ENCODE data around the gene ZNF234. TPM values are rescaled to one million over a fixed set of nuclear protein-coding genes. Genes with fewer than 3 reads are reported as not detected.
"Not testable (repeated sequence)": the region's sequence is repeated elsewhere in the genome, so short reads cannot be mapped to it uniquely, and the experiment has no call there.

The ZNF234 gene
- total RNA-seq, 4 donors from 2014 or later, result 2.6 to 9.0 (median 6.8) TPM

DNA sequence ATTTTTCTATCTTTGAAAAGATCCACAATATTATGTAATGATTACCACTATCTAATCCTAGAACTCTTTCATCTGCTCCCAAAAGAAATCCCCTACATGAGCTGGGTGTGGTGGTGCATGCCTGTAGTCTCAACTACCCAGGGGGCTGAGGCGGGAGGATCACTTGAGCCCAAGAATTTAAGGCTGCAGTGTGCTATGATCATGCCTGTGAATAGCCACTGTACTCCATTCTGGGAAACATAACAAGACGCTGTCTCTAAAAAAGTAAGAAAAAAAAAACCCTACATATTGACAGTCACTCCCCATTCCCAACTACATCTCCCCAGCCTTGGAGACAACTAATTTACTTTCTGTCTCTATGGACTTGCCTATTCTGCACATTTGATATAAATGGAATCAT is 22.4 kb downstream of the ZNF234 start:
- peaks cover 21% of the 10 kb centered on the region for H3K9me3 ChIP-seq
- 89% methylated on average over 2 of the region's 2 CpGs for WGBS
- no peaks in the 10 kb centered on the region for H3K27me3 ChIP-seq
- TF ChIP-seq, protein P1, sequence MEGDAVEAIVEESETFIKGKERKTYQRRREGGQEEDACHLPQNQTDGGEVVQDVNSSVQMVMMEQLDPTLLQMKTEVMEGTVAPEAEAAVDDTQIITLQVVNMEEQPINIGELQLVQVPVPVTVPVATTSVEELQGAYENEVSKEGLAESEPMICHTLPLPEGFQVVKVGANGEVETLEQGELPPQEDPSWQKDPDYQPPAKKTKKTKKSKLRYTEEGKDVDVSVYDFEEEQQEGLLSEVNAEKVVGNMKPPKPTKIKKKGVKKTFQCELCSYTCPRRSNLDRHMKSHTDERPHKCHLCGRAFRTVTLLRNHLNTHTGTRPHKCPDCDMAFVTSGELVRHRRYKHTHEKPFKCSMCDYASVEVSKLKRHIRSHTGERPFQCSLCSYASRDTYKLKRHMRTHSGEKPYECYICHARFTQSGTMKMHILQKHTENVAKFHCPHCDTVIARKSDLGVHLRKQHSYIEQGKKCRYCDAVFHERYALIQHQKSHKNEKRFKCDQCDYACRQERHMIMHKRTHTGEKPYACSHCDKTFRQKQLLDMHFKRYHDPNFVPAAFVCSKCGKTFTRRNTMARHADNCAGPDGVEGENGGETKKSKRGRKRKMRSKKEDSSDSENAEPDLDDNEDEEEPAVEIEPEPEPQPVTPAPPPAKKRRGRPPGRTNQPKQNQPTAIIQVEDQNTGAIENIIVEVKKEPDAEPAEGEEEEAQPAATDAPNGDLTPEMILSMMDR (IDR thresholded peaks at IDR 0.05), result no peak
- TF ChIP-seq EP300 (IDR thresholded peaks at IDR 0.05) (no peak), POLR2A (IDR thresholded peaks at IDR 0.05) (no peak), POLR2AphosphoS5 (IDR thresholded peaks at IDR 0.05) (no peak)
- H3K27ac ChIP-seq, result no peak overlapping the region
- H3K4me1 ChIP-seq, result peaks cover 15% of the 10 kb centered on the region
- no peak overlapping the region for H3K4me3 ChIP-seq
- DNase-seq (ENCODE audit: low spot score in 2 of 2), result no peak
- peaks cover 21% of the 10 kb centered on the region for H3K36me3 ChIP-seq

DNA sequence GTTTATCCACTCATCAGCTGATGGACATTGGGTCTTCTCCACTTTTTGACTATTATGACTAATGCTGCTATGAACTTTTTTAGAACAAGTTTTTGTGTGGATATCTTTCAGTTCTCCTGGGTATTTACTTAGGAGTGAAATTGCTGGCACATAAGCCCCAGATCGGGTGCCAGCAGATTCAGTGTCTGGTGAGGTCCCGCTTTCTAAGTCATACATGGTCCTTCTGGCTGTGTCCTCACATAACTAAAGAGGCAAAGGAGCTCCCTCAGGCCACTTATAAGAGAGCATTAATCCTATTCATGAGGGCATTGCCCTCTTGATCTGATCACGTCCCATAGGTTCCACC is 22.9 kb downstream of the ZNF234 start:
- 70% methylated on average over 3 of the region's 3 CpGs for WGBS
- TF ChIP-seq, protein P1 (IDR thresholded peaks at IDR 0.05), result no peak
- TF ChIP-seq POLR2A (IDR thresholded peaks at IDR 0.05) (no peak), EP300 (IDR thresholded peaks at IDR 0.05) (no peak), POLR2AphosphoS5 (IDR thresholded peaks at IDR 0.05) (no peak)
- Histone ChIP-seq H3K36me3 (peaks cover 24% of the 10 kb centered on the region), H3K4me1 (peaks cover 15% of the 10 kb centered on the region), H3K27ac (no peak overlapping the region), H3K27me3 (no peaks in the 10 kb centered on the region), H3K4me3 (peak overlapping the region; percentile 84), H3K9me3 (peaks cover 16% of the 10 kb centered on the region)
- no peak for DNase-seq (ENCODE audit: low spot score in 2 of 2)

DNA sequence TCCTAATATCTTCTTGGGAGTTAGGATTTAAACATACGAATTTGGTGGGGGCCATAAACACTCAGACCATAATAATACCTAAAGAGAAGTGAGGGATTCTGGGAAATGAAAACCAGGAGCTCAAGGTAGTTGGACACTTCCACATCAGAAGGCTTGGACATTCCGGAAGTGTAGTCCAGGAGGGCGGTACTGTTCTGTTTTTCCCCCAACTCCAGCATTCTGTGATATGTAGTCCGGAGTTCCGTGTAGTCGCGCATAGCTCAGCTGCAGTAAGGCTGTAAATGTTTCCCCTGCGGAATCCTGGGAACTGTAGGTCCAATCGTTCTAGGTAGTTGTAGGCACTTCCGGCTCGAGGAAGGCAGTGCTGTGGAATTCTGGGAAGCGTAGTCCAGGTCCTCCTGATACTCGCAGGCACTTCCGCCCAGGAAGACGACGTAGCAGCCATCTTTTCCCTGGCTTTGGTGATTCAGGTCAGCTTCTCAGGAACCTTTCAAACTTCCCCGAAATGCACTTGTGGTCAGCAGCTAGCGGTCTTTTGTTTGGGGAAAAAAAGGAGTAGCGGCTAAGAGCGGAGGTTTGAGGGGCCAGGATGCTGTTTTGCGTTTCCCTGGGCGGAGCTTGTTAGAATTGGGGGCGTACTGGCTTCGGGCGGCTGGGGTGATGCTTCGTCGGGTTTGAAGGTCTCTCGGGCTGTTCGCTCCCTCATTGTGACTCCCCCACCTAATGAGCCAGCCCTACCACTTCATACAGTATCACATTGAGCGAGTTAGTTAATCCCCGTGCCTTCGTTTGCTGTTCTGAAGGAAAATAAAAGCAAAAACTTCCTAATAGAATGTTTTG is 23.5 kb downstream of the ZNF234 start, which contains the start of gene ZNF226:
ZNF226 (plus strand) TSS at position 428 of the 840 bp plus-strand sequence. CDS start 4,981 bp downstream, outside the sequence.
- WGBS, result 2% methylated on average over 32 of the region's 32 CpGs
- Histone ChIP-seq H3K27me3 (no peaks in the 10 kb centered on the region), H3K9me3 (peaks cover 10% of the 10 kb centered on the region), H3K27ac (peak within 1 kb of the TSS; percentile 84), H3K4me1 (peaks cover 15% of the 10 kb centered on the region), H3K4me3 (peak within 1 kb of the TSS; percentile 84), H3K36me3 (peaks cover 30% of the 10 kb centered on the region)
- DNase-seq (ENCODE audit: low spot score in 2 of 2), result peak; percentile 92
- no peak for TF ChIP-seq POLR2A (IDR thresholded peaks at IDR 0.05)
- TF ChIP-seq EP300 (IDR thresholded peaks at IDR 0.05), result peak; percentile 9
- TF ChIP-seq, protein P1 (IDR thresholded peaks at IDR 0.05), result no peak
- peak; percentile 47 to 80 (median 61) for TF ChIP-seq POLR2AphosphoS5 (IDR thresholded peaks at IDR 0.05)

DNA sequence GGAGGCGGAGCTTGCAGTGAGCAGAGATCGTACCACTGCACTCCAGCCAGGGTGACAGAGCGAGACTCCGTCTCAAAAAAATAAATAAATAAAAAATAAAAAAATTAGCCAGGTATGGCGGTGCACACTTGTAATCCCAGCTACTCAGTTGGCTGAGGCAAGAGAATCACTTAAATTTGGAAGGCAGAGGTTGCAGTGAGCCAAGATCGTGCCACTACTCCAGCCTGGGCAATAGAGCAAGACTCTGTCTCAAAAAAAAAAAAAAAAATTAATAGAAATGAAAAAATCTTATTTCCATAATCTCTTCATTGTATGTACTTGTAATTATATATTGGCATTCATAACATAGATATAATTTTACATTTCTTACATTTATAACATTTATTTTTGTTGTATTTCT is 29.3 kb downstream of the ZNF234 start:
- H3K36me3 ChIP-seq, result peaks cover 88% of the 10 kb centered on the region
- 99% methylated on average over 6 of the region's 6 CpGs for WGBS
- DNase-seq (ENCODE audit: low spot score in 2 of 2); H3K27ac ChIP-seq; H3K4me1 ChIP-seq; H3K4me3 ChIP-seq; H3K27me3 ChIP-seq: not testable (repeated sequence)
- H3K9me3 ChIP-seq, result peaks cover 23% of the 10 kb centered on the region

DNA sequence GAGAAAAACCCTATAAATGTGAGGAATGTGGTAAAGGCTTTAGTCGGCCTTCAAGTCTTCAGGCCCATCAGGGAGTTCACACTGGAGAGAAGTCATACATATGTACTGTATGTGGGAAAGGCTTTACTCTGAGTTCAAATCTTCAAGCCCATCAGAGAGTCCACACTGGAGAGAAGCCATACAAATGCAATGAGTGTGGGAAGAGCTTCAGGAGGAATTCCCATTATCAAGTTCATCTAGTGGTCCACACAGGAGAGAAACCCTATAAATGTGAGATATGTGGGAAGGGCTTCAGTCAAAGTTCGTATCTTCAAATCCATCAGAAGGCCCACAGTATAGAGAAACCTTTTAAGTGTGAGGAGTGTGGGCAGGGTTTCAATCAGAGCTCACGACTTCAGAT is 35.2 kb downstream of the ZNF234 start:
- Histone ChIP-seq H3K27me3 (no peaks in the 10 kb centered on the region), H3K9me3 (peaks cover 53% of the 10 kb centered on the region), H3K36me3 (peaks cover 56% of the 10 kb centered on the region), H3K4me3 (no peak overlapping the region), H3K4me1 (no peaks in the 10 kb centered on the region), H3K27ac (no peak overlapping the region)
- 99% methylated on average over 3 of the region's 3 CpGs for WGBS
- DNase-seq (ENCODE audit: low spot score in 2 of 2), result no peak
- TF ChIP-seq, protein P1 (IDR thresholded peaks at IDR 0.05), result no peak
- no peak for TF ChIP-seq POLR2AphosphoS5 (IDR thresholded peaks at IDR 0.05)
- no peak for TF ChIP-seq POLR2A (IDR thresholded peaks at IDR 0.05)
- no peak for TF ChIP-seq EP300 (IDR thresholded peaks at IDR 0.05)

Measured in suprapubic skin (tissue), 4 donors.